ACC112 (cell line): ENCODE measurements around the gene LARGE1.

Experiments used
- H2AFZ ChIP-seq: fragments of 200-600 bp; sonication (generic); one replicate; pipeline ENCODE4 v1.6.0; 2017; ENCODE audit warnings: antibody characterized with exemption, low read length; ENCODE audit not compliant: unreplicated experiment
- H3K27ac ChIP-seq: fragments of 200-600 bp; sonication (generic); 2 replicates; pipeline ENCODE4 v1.5.1; 2014; ENCODE audit warnings: low read depth, mild to moderate bottlenecking, antibody characterized with exemption, low read length, moderate library complexity
- H3K27me3 ChIP-seq: fragments of 200-600 bp; sonication (generic); 2 replicates; pipeline ENCODE4 v1.6.1; 2014; ENCODE audit warnings: mild to moderate bottlenecking, antibody characterized with exemption, low read length, moderate library complexity, mixed read lengths; ENCODE audit not compliant: insufficient read depth
- H3K36me3 ChIP-seq: fragments of 200-600 bp; sonication (generic); 2 replicates; pipeline ENCODE4 v1.6.1; 2016; ENCODE audit warnings: mild to moderate bottlenecking, antibody characterized with exemption, low read length, moderate library complexity, mixed read lengths; ENCODE audit not compliant: insufficient read depth
- H3K4me1 ChIP-seq: fragments of 200-600 bp; sonication (generic); one replicate; pipeline ENCODE4 v1.6.1; 2016; ENCODE audit warnings: low read length, mixed read lengths; ENCODE audit not compliant: insufficient read depth, unreplicated experiment, control insufficient read depth
- H3K4me3 ChIP-seq: fragments of 200-600 bp; sonication (generic); 2 replicates; pipeline ENCODE4 v1.5.1; 2014; ENCODE audit warnings: mild to moderate bottlenecking, low read depth, low read length
- H3K79me2 ChIP-seq: fragments of 200-600 bp; sonication (generic); one replicate; pipeline ENCODE4 v1.6.0; 2016; ENCODE audit warnings: low read length; ENCODE audit not compliant: control insufficient read depth, unreplicated experiment, insufficient read depth

Gene LARGE1

GRCh38 chr22:33674357-33674756 is 245.9 kb downstream of the LARGE1 start:
- no peak overlapping the region for H3K4me3 ChIP-seq
- no peaks in the 10 kb centered on the region for H3K4me1 ChIP-seq
- H3K79me2 ChIP-seq = no peaks in the 10 kb centered on the region
- H3K27ac ChIP-seq = no peak overlapping the region
- H2AFZ ChIP-seq = no peak overlapping the region
- H3K36me3 ChIP-seq = no peaks in the 10 kb centered on the region
- no peaks in the 10 kb centered on the region for H3K27me3 ChIP-seq

DNA sequence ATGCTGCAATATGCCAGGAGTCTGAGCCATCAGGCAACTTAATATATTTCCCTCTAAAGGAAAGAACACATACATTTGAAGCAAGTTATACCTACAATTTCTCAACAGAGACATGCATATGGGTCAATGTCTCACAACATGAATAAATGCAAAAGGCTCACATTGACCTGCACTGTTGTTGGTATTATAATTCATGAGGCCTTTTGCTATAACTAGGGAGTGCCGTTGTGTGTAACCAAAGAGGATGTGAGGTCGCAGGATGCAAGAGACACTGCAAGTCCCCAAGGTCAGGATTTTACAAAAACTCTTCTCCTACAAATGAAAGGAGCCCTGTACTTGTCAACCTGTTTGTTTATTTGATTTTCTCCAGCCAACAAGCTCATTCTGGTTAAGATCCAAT is 250.5 kb downstream of the LARGE1 start:
- Histone ChIP-seq H3K4me1 (no peaks in the 10 kb centered on the region), H3K79me2 (no peaks in the 10 kb centered on the region), H2AFZ (no peak overlapping the region), H3K4me3 (no peak overlapping the region), H3K36me3 (no peaks in the 10 kb centered on the region), H3K27me3 (no peaks in the 10 kb centered on the region), H3K27ac (no peak overlapping the region)

DNA sequence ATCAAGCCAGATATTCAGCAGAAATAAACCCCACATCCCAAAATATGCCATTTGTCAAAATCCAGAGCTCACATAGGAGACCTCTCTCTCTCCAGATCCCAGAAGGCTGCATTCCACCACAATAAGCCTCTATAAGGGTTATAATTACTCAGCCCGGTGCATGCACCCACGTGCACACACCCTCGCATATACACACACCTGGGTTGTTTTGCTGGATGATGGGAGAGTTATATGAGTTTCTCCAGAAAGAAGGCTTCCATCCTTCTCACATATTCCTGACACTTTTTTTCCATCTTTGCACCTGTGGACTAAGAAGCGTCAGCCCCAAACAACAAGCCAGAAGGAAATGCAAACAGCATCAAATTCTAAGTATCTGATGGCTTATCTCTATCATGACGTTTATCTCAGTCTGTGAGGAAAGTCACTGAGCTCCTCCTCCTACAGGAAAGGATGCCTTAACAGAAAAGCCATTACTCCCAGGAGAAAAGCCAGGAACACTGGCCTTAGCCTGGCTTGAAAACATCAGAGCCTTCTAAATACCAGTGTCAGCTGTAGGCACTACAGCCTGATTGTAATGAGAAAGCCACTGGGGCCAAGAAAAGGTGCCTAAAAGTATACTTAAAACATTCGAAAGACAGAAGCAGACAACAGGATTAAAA is 253.2 kb downstream of the LARGE1 start:
- H3K79me2 ChIP-seq = no peaks in the 10 kb centered on the region
- no peak overlapping the region for H3K27ac ChIP-seq

DNA sequence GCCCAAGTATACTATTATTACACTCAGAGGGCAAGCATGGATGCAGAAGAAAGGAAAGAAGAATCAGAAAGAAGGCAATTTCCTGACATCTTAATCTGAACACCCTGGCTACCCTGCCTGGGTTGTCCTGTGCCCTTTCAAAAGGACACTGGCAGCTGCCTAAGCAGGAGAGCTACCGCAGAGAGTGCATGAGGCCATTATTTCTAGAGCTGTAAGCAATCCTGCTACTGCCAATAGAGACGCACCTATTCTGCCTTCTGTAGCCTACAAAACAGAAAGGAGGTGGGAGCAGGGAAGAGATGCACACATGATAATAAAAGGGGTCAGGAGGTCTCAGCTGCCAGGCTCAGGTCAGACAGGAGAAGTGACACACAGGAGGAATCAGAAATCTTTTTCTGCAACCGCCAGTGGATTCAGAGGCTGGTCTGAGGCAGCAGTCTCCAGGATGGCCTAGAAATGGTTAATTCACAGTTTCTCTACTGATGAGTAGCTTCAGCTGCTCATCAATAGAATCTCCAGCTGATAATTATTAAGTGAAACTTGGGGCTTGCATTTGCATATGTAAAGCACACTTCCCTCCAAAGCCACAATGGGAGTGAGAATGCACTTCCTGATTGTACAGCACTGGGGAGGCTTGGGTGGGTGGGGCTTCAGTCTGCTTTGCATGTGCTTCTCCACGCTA is 253.9 kb downstream of the LARGE1 start:
- Histone ChIP-seq H2AFZ (no peak overlapping the region), H3K27me3 (no peaks in the 10 kb centered on the region), H3K4me3 (no peak overlapping the region), H3K27ac (no peak overlapping the region), H3K4me1 (no peaks in the 10 kb centered on the region), H3K79me2 (no peaks in the 10 kb centered on the region), H3K36me3 (no peaks in the 10 kb centered on the region)

More for the DNA sequence above, 253.2 kb downstream of the LARGE1 start:
- no peaks in the 10 kb centered on the region for H3K27me3 ChIP-seq
- no peak overlapping the region for H2AFZ ChIP-seq
- H3K4me1 ChIP-seq = no peaks in the 10 kb centered on the region
- H3K4me3 ChIP-seq = no peak overlapping the region
- no peaks in the 10 kb centered on the region for H3K36me3 ChIP-seq

GRCh38 chr22:33659448-33659847 is 260.8 kb downstream of the LARGE1 start:
- Histone ChIP-seq H3K4me3 (no peak overlapping the region), H3K79me2 (no peaks in the 10 kb centered on the region)

GRCh38 chr22:33658775-33659174 is 261.5 kb downstream of the LARGE1 start:
- Histone ChIP-seq H3K79me2 (no peaks in the 10 kb centered on the region), H3K4me1 (no peaks in the 10 kb centered on the region), H3K36me3 (no peaks in the 10 kb centered on the region), H2AFZ (no peak overlapping the region), H3K27ac (no peak overlapping the region), H3K4me3 (no peak overlapping the region), H3K27me3 (no peaks in the 10 kb centered on the region)

More at GRCh38 chr22:33659448-33659847, 260.8 kb downstream of the LARGE1 start:
- Histone ChIP-seq H3K36me3 (no peaks in the 10 kb centered on the region), H3K27me3 (no peaks in the 10 kb centered on the region), H3K4me1 (no peaks in the 10 kb centered on the region), H3K27ac (no peak overlapping the region), H2AFZ (no peak overlapping the region)

GRCh38 chr22:33657670-33658069 is 262.6 kb downstream of the LARGE1 start:
- H3K27ac ChIP-seq = no peak overlapping the region
- H3K79me2 ChIP-seq = no peaks in the 10 kb centered on the region
- no peak overlapping the region for H2AFZ ChIP-seq
- H3K4me3 ChIP-seq = no peak overlapping the region
- no peaks in the 10 kb centered on the region for H3K4me1 ChIP-seq
- no peaks in the 10 kb centered on the region for H3K36me3 ChIP-seq
- no peaks in the 10 kb centered on the region for H3K27me3 ChIP-seq

DNA sequence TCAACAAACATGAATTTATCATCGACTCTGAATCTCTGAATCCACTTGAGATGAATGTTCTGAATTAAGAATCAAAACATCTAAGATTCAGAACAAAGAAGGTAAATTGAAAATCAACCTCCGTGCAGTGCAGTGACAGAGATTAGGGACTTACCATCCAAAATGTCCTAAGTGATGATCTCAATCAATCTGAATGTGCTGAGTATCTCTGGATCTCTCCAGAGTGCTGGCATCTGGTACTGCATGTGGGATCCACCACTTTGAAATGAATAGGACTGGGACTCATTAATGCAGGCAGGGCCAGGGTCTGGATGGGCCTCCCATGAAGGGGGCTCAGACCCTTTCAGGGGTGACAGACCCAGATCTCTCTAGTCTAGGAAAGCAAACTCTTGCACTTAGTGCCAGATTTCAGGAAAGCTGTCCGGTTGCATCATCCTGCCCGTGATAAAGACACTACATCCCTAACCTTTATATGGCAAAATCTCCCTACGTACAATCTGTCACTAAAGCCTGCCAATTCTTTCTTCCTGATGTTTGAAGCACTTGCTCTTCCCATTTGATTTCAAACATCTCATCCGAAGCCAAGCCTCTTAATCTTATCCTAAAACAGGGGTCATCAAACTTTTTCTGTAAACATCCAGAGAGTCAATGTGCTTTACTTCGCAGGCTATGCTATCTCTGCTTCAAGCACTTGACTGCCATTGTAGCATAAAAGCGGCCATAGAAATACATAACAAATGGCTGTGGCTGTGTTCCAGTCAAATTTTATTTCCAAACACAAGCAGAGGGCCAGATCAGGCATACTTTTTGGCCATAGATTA is 263.3 kb downstream of the LARGE1 start:
- Histone ChIP-seq H3K4me1 (no peaks in the 10 kb centered on the region), H3K27me3 (no peaks in the 10 kb centered on the region), H2AFZ (no peak overlapping the region), H3K4me3 (no peak overlapping the region), H3K27ac (no peak overlapping the region), H3K79me2 (no peaks in the 10 kb centered on the region), H3K36me3 (no peaks in the 10 kb centered on the region)

DNA sequence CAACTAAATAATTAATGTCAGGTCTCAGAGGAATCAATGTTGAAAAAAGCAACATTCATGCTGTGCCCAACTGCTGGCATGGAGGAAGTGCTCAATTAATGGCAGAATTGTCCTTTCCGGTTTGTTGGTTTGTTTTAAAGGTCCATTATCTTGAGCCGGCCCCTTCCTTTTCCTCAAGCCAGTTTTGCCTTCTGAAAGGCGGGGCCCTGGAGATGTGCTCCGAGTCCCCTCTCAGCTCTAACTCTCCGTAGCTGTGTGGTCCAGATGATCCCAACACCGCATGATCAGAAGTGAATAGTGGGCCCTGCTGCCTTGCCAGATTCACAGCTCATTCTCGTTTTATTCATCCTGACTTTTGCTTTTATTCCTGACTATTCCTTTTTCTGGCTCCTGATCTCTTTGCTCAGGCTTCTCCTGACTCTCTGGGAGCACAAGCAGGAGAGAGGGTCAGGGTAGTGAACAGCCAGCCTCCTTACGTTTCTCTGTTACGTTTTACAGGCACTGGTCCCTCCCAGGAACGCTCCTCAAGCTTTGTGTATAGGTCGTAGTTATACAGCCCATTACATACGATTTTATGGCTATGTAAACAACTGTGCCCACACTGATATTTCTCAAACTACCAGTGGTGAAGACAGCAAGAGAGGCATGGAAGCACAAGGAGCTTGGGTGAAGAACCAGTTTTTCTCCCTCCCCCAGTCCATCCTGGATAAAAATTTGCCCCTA is 265.9 kb downstream of the LARGE1 start:
- Histone ChIP-seq H3K79me2 (no peaks in the 10 kb centered on the region), H3K36me3 (no peaks in the 10 kb centered on the region), H2AFZ (no peak overlapping the region), H3K4me1 (no peaks in the 10 kb centered on the region), H3K27me3 (no peaks in the 10 kb centered on the region), H3K27ac (no peak overlapping the region), H3K4me3 (no peak overlapping the region)

DNA sequence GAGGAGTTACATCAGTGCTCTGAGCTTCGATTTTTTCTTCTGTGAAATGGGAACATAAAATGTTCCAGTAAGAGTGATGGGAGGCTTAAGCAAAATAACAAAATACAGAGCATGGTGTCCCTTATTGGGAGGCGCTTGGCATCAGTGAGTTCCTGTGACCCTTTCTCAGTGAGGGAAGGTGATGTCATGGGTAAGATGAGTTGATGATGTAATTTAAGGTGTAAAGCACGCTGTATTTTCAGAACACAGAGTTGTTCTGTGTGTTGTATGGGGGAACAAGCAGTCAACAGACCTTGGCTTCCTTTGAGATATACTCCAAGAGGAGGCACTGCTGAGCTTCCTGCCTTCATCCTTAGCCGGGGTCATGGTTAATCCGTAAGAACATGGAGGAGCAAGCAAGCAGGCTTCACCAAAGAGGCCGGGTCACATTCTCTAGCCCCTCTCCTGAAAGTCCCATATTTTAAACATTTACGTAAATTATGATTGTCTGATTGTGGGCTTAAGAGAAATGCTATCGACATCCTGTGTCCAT is 266.7 kb downstream of the LARGE1 start:
- H3K79me2 ChIP-seq = no peaks in the 10 kb centered on the region
- H2AFZ ChIP-seq = no peak overlapping the region
- H3K4me1 ChIP-seq = no peaks in the 10 kb centered on the region
- H3K27ac ChIP-seq = no peak overlapping the region
- H3K4me3 ChIP-seq = no peak overlapping the region
- no peaks in the 10 kb centered on the region for H3K36me3 ChIP-seq
- H3K27me3 ChIP-seq = no peaks in the 10 kb centered on the region
